ENCODE results near the gene ANAPC4. TPM values are rescaled to one million over a fixed set of nuclear protein-coding genes. Genes with fewer than 3 reads are reported as not detected.

The ANAPC4 gene
- total and polyA plus RNA-seq, 2 of the 4 experiments (the other 2 are of a cell fraction): 12.4 to 18.3 TPM

DNA sequence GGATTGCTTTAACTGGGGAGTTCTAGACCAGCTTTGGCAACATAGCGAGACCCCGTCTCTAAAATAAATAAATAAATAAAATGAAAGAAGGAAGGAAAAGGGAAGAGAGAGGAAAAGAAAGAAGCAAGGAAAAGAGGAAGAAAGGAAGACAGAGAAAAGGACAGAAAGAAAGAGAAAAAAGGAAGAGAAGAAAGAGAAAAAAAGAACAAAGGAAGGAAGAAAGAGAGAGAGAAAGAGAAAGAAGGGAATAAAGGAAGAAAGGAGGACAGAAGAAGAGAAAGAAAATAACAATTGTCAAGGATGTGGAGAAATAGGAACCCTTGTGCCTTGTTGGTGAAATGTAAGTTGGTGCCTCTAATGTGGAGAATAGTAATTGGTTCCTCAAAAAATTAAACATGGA, 74.6 kb downstream of the ANAPC4 start:
- no TSS peak for BruUV-seq (replicated peaks)
- peaks cover 10% of the 10 kb centered on the region for H3K27me3 ChIP-seq (ENCODE audit: control insufficient read depth, insufficient read depth, low read length)
- H3K79me1 ChIP-seq (ENCODE audit: low read depth in 1 of 2, low read length in 2 of 2): no peaks in the 10 kb centered on the region
- CTCF ChIA-PET: no interaction called here
- no peak overlapping the region for H3K14ac ChIP-seq (replicated peaks; ENCODE audit: low read depth, low read length)
- no CpG with 5 or more reads among the region's 2 CpGs for WGBS, 2 experiments (ENCODE audit: extremely low coverage in 2 of 2, insufficient read length in 1 of 2)
- H3K56ac ChIP-seq (ENCODE audit: extremely low read depth, insufficient read depth, low read length): no peak overlapping the region
- H3K4me3 ChIP-seq (ENCODE audit: insufficient read depth, low read depth, low read length): no peak overlapping the region
- H3K9ac ChIP-seq (ENCODE audit: low read depth, low read length): no peak overlapping the region
- ATAC-seq (ENCODE audit: low read depth) (no peak), DNase-seq (no peak)
- H2AK9ac ChIP-seq (replicated peaks; ENCODE audit: low read depth, low read length, poor library complexity): no peak overlapping the region
- H2BK20ac ChIP-seq (ENCODE audit: low read depth, low read length): no peak overlapping the region
- no peak overlapping the region for H3K23ac ChIP-seq (ENCODE audit: low read depth, low read length)
- no peak overlapping the region for H4K8ac ChIP-seq (ENCODE audit: low read depth in 2 of 2, low read length in 2 of 2)
- H3K18ac ChIP-seq (ENCODE audit: low read depth, low read length): no peak overlapping the region
- in situ Hi-C loops (cut with MboI; ENCODE audit: low sequenced_read_pairs): no loop called here
- H2BK15ac ChIP-seq (ENCODE audit: low read depth, low read length): no peak overlapping the region
- H3K27ac ChIP-seq (ENCODE audit: insufficient read depth, low read length): no peak overlapping the region
- H3K9me3 ChIP-seq (ENCODE audit: control insufficient read depth, insufficient read depth, low read length): no peaks in the 10 kb centered on the region
- H3K4me1 ChIP-seq (ENCODE audit: control insufficient read depth, insufficient read depth, low read length): no peaks in the 10 kb centered on the region
- H2BK120ac ChIP-seq (ENCODE audit: low read depth, low read length): no peak overlapping the region
- H4K91ac ChIP-seq (ENCODE audit: insufficient read depth, low read depth, low read length): no peak overlapping the region
- 0 out of 2 replicates have a peak, but pooled peaks cover under 1% of the 10 kb centered on the region for H3K9me1 ChIP-seq (ENCODE audit: insufficient read depth, low read length)
- TF ChIP-seq BHLHE40 (IDR thresholded peaks at IDR 0.05; ENCODE audit: low read depth, low read length) (no peak), CHD1 (IDR thresholded peaks at IDR 0.05; ENCODE audit: low read depth, low read length) (no peak), NFE2L2 (IDR thresholded peaks at IDR 0.05; ENCODE audit: low read depth, low read length) (no peak), MAZ (IDR thresholded peaks at IDR 0.05; ENCODE audit: borderline replicate concordance, low read depth, low read length) (no peak), MXI1 (IDR thresholded peaks at IDR 0.05; ENCODE audit: borderline replicate concordance, low read depth, low read length) (no peak), RFX5 (IDR thresholded peaks at IDR 0.05; ENCODE audit: low read depth, low read length) (no peak), POLR2A (IDR thresholded peaks at IDR 0.05; ENCODE audit: low read depth, low read length) (no peak), SMC3 (IDR thresholded peaks at IDR 0.05; ENCODE audit: low read depth, low read length) (no peak), MAFK (IDR thresholded peaks at IDR 0.05; ENCODE audit: low read depth, low read length) (no peak), RCOR1 (IDR thresholded peaks at IDR 0.05; ENCODE audit: insufficient replicate concordance, low read length) (no peak), RAD21 (IDR thresholded peaks at IDR 0.05; ENCODE audit: low read length) (no peak)
- TF ChIP-seq, protein P1, sequence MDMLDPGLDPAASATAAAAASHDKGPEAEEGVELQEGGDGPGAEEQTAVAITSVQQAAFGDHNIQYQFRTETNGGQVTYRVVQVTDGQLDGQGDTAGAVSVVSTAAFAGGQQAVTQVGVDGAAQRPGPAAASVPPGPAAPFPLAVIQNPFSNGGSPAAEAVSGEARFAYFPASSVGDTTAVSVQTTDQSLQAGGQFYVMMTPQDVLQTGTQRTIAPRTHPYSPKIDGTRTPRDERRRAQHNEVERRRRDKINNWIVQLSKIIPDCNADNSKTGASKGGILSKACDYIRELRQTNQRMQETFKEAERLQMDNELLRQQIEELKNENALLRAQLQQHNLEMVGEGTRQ (IDR thresholded peaks at IDR 0.05; ENCODE audit: low read depth, low read length): no peak
- TF ChIP-seq, protein P2, sequence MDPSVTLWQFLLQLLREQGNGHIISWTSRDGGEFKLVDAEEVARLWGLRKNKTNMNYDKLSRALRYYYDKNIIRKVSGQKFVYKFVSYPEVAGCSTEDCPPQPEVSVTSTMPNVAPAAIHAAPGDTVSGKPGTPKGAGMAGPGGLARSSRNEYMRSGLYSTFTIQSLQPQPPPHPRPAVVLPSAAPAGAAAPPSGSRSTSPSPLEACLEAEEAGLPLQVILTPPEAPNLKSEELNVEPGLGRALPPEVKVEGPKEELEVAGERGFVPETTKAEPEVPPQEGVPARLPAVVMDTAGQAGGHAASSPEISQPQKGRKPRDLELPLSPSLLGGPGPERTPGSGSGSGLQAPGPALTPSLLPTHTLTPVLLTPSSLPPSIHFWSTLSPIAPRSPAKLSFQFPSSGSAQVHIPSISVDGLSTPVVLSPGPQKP (IDR thresholded peaks at IDR 0.05; ENCODE audit: borderline replicate concordance, low read depth, low read length): no peak
- dilution Hi-C loops (cut with HindIII; ENCODE audit: low sequenced_read_pairs, unreplicated experiment): no loop called here
- no peaks in the 10 kb centered on the region for H4K20me1 ChIP-seq (ENCODE audit: insufficient read depth, low read length)
- POLR2A ChIA-PET (ENCODE audit: unreplicated experiment): no interaction called here
- H3K4me2 ChIP-seq (ENCODE audit: low read depth, low read length): no peak overlapping the region
- no peak overlapping the region for H2AFZ ChIP-seq (replicated peaks; ENCODE audit: low read length, poor library complexity)
- H2AK5ac ChIP-seq (ENCODE audit: low read depth, low read length): no peak overlapping the region
- H3K36me3 ChIP-seq (ENCODE audit: control insufficient read depth, insufficient read depth, low read length): no peaks in the 10 kb centered on the region
- intact Hi-C loops (cut with micrococcal nuclease): no loop called here
- no peak overlapping the region for H3K4ac ChIP-seq (ENCODE audit: low read depth, low read length)
- no peak overlapping the region for H4K5ac ChIP-seq (ENCODE audit: low read depth, low read length)
- H2BK5ac ChIP-seq (ENCODE audit: low read depth, low read length, poor library complexity, severe bottlenecking): no peak overlapping the region
